Measurements from ENCODE around the gene FMNL1. TPM values are rescaled to one million over a fixed set of nuclear protein-coding genes. Genes with fewer than 3 reads are reported as not detected.

FMNL1 gene
- total RNA-seq, 1 donor from 2014 or later, result 351 TPM

GRCh38 chr17:45256114-45256966 is 34.7 kb downstream of the FMNL1 start:
- peaks cover 6% of the 10 kb centered on the region for H3K4me1 Mint-ChIP-seq
- H3K4me3 Mint-ChIP-seq, result no peak overlapping the region
- ChIA-PET POLR2A (interaction anchor here (0.7 to 2.2 kb wide), 3 partner anchors 8 to 109 kb away, joined by 3 to 6 read pairs (median 3); partner anchors contain the start of gene HEXIM1), CTCF (interaction anchor here (1.1 to 5.2 kb wide), 4 partner anchors 21 to 129 kb away, joined by 3 to 13 read pairs (median 6); no protein-coding TSS in a partner anchor)
- intact Hi-C loops (cut with micrococcal nuclease), result no loop called here
- TF ChIP-seq CTCF (IDR thresholded peaks at IDR 0.05), result no peak
- H3K27me3 Mint-ChIP-seq, result no peaks in the 10 kb centered on the region
- no peak for ATAC-seq (ENCODE audit: low read depth)
- H3K27ac Mint-ChIP-seq, result no peak overlapping the region
- DNase-seq, result no peak
- no peaks in the 10 kb centered on the region for H3K9me3 Mint-ChIP-seq
- no peaks in the 10 kb centered on the region for H3K36me3 Mint-ChIP-seq (ENCODE audit: low read depth)

- Mint-ChIP-seq H3K4me1 (peaks cover 9% of the 10 kb centered on the region), H3K27me3 (no peaks in the 10 kb centered on the region), H3K36me3 (ENCODE audit: low read depth) (no peaks in the 10 kb centered on the region), H3K27ac (no peak overlapping the region), H3K9me3 (no peaks in the 10 kb centered on the region), H3K4me3 (no peak overlapping the region)
- ChIA-PET POLR2A (interaction anchor here (1.2 to 2.2 kb wide), 2 partner anchors 9 to 19 kb away, joined by 6 to 9 read pairs; no protein-coding TSS in a partner anchor), CTCF (interaction anchor here (1.1 to 5.2 kb wide), 3 partner anchors 20 to 129 kb away, joined by 3 to 13 read pairs (median 8); no protein-coding TSS in a partner anchor)
- ATAC-seq (ENCODE audit: low read depth), result no peak
- intact Hi-C loops (cut with micrococcal nuclease), result no loop called here
- DNase-seq, result no peak
- no peak for TF ChIP-seq CTCF (IDR thresholded peaks at IDR 0.05)
Observed at GRCh38 chr17:45257115-45257514, 35.4 kb downstream of the FMNL1 start.

GRCh38 chr17:45258981-45259380 is 37.3 kb downstream of the FMNL1 start:
- intact Hi-C loops (cut with micrococcal nuclease), result no loop called here
- CTCF ChIA-PET, result interaction anchor here (0.7 to 5.2 kb wide), 5 partner anchors 13 to 125 kb away, joined by 3 to 13 read pairs (median 5); no protein-coding TSS in a partner anchor
- H3K4me3 Mint-ChIP-seq, result no peak overlapping the region

GRCh38 chr17:45260204-45260783 is 38.6 kb downstream of the FMNL1 start:
- intact Hi-C loops (cut with micrococcal nuclease), result no loop called here
- no peak for TF ChIP-seq CTCF (IDR thresholded peaks at IDR 0.05)
- ATAC-seq (ENCODE audit: low read depth) (no peak), DNase-seq (no peak)
- Mint-ChIP-seq H3K4me3 (no peak overlapping the region), H3K36me3 (ENCODE audit: low read depth) (peaks cover 25% of the 10 kb centered on the region), H3K9me3 (no peaks in the 10 kb centered on the region), H3K27ac (peak overlapping the region; percentile 8), H3K27me3 (no peaks in the 10 kb centered on the region), H3K4me1 (peaks cover 14% of the 10 kb centered on the region)
- ChIA-PET POLR2A (interaction anchor here (0.6 to 1.8 kb wide), 4 partner anchors 9 to 55 kb away, joined by 3 to 6 read pairs (median 6); no protein-coding TSS in a partner anchor), CTCF (interaction anchor here (5.2 kb wide), 1 partner anchor 41 kb away, joined by 13 read pairs; no protein-coding TSS in a partner anchor)

More at GRCh38 chr17:45258981-45259380, 37.3 kb downstream of the FMNL1 start:
- H3K4me1 Mint-ChIP-seq, result peaks cover 14% of the 10 kb centered on the region
- no peak overlapping the region for H3K27ac Mint-ChIP-seq
- POLR2A ChIA-PET, result interaction anchor here (0.7 to 1.8 kb wide), 2 partner anchors 11 to 58 kb away, joined by 3 to 6 read pairs; no protein-coding TSS in a partner anchor
- no peaks in the 10 kb centered on the region for H3K9me3 Mint-ChIP-seq
- no peaks in the 10 kb centered on the region for H3K27me3 Mint-ChIP-seq
- ATAC-seq (ENCODE audit: low read depth) (no peak), DNase-seq (no peak)
- no peak for TF ChIP-seq CTCF (IDR thresholded peaks at IDR 0.05)
- peaks cover 12% of the 10 kb centered on the region for H3K36me3 Mint-ChIP-seq (ENCODE audit: low read depth)
